HepG2 (cell line): ENCODE data around the gene TMEM135. TPM values are rescaled to one million over a fixed set of nuclear protein-coding genes. Genes with fewer than 3 reads are reported as not detected.

ENCODE experiments used
- FUBP1 ChIP-seq: sonication (generic); formaldehyde crosslinking; IDR thresholded peaks from 2 replicates; pipeline ENCODE4 v1.5.1; 2020; ENCODE audit warnings: missing genetic modification reagents, mild to moderate bottlenecking, borderline replicate concordance
- HOXA7 ChIP-seq: sonication (generic); formaldehyde crosslinking; IDR thresholded peaks from 2 replicates; pipeline ENCODE4 v1.8.1; 2022; ENCODE audit warnings: mild to moderate bottlenecking, missing genetic modification reagents, moderate library complexity
- MNT ChIP-seq: fragments of 450-650 bp; IDR thresholded peaks from 2 replicates; pipeline ENCODE4 v1.6.1; 2016
- NCOA2 ChIP-seq: sonication (generic); formaldehyde crosslinking; IDR thresholded peaks from 2 replicates; pipeline ENCODE4 v1.8.0; 2022; ENCODE audit warnings: inconsistent platforms
- PHF20 ChIP-seq: sonication (generic); formaldehyde crosslinking; IDR thresholded peaks from 2 replicates; pipeline ENCODE4 v1.5.0; 2020; ENCODE audit warnings: mild to moderate bottlenecking, missing genetic modification reagents
- RBFOX2 ChIP-seq: fragments of 200-400 bp; formaldehyde crosslinking; IDR thresholded peaks from 2 replicates; pipeline ENCODE4 v1.6.1; 2017; ENCODE audit warnings: low read depth, mild to moderate bottlenecking, low read length
- SMYD3 ChIP-seq: sonication (generic); formaldehyde crosslinking; IDR thresholded peaks from 2 replicates; pipeline ENCODE4 v1.8.1; 2023; ENCODE audit warnings: mild to moderate bottlenecking, missing genetic modification reagents
- TBX2 ChIP-seq: sonication (generic); formaldehyde crosslinking; IDR thresholded peaks from 2 replicates; pipeline ENCODE4 v1.5.0; 2020; ENCODE audit warnings: missing genetic modification reagents, mild to moderate bottlenecking, borderline replicate concordance
- ZBTB3 ChIP-seq: sonication (generic); formaldehyde crosslinking; IDR thresholded peaks from 2 replicates; pipeline ENCODE4 v1.4.0; 2020; ENCODE audit warnings: low read depth, mild to moderate bottlenecking, moderate library complexity, missing genetic modification reagents, borderline replicate concordance
- ZNF263 ChIP-seq: sonication (generic); formaldehyde crosslinking; IDR thresholded peaks from 2 replicates; pipeline ENCODE4 v1.4.0; 2020; ENCODE audit warnings: missing genetic modification reagents
- ZNF362 ChIP-seq: sonication (generic); formaldehyde crosslinking; IDR thresholded peaks from 2 replicates; pipeline ENCODE4 v1.4.0; 2020; ENCODE audit warnings: missing genetic modification reagents, mild to moderate bottlenecking, borderline replicate concordance
- ZNF512 ChIP-seq: sonication (generic); formaldehyde crosslinking; IDR thresholded peaks from 2 replicates; pipeline ENCODE4 v1.4.0; 2020; ENCODE audit warnings: mild to moderate bottlenecking, missing genetic modification reagents
- ZNF598 ChIP-seq: sonication (generic); formaldehyde crosslinking; IDR thresholded peaks from 2 replicates; pipeline ENCODE4 v1.5.1; 2020; ENCODE audit warnings: mild to moderate bottlenecking, missing genetic modification reagents, borderline replicate concordance
- ZNF775 ChIP-seq: sonication (generic); formaldehyde crosslinking; IDR thresholded peaks from 2 replicates; pipeline ENCODE4 v1.4.0; 2020; ENCODE audit warnings: missing genetic modification reagents, mild to moderate bottlenecking, moderate library complexity, borderline replicate concordance
- polyA plus RNA-seq, 8 experiments: library from polyadenylated mRNA; depleted of rRNA in 3 of 8; stranded (reverse) in 7 of 8; unstranded in 1 of 8; fragments of >200 nt; fragmentation: Illumina TruSeq in 4 of 8; extraction: Trizol in 4 of 8; gene quantifications; 2 replicates each; pipeline versions ENCODE4 v1.2.1 to v1.2.3, GENCODE V29; 2011 to 2016; ENCODE audit warnings: low read depth in 4 of 8, missing spikeins in 1 of 8, mixed read lengths in 1 of 8; ENCODE audit not compliant: insufficient read depth in 1 of 8
- total RNA-seq, 5 experiments: library from RNA; depleted of rRNA; stranded (reverse); fragments of >200 nt; fragmentation: Illumina TruSeq; extraction: Trizol; gene quantifications; 2 replicates each; pipeline ENCODE4 v1.2.3, GENCODE V29; 2016; ENCODE audit warnings: low read depth in 1 of 5
- TF ChIP-seq, protein P1 (sequence below): fragments of 450-650 bp; IDR thresholded peaks from 2 replicates; pipeline ENCODE4 v1.6.1; 2017; ENCODE audit warnings: mild to moderate bottlenecking
- TF ChIP-seq, protein P2 (sequence below): sonication (generic); formaldehyde crosslinking; IDR thresholded peaks from 2 replicates; pipeline ENCODE4 v1.5.0; 2020; ENCODE audit warnings: mild to moderate bottlenecking, missing genetic modification reagents, moderate library complexity

The TMEM135 gene
- total and polyA plus RNA-seq, 2 of the 13 experiments (the other 11 are each of a cell fraction or from before 2014, with no cell fraction given): 36.6 to 88.9 TPM

DNA sequence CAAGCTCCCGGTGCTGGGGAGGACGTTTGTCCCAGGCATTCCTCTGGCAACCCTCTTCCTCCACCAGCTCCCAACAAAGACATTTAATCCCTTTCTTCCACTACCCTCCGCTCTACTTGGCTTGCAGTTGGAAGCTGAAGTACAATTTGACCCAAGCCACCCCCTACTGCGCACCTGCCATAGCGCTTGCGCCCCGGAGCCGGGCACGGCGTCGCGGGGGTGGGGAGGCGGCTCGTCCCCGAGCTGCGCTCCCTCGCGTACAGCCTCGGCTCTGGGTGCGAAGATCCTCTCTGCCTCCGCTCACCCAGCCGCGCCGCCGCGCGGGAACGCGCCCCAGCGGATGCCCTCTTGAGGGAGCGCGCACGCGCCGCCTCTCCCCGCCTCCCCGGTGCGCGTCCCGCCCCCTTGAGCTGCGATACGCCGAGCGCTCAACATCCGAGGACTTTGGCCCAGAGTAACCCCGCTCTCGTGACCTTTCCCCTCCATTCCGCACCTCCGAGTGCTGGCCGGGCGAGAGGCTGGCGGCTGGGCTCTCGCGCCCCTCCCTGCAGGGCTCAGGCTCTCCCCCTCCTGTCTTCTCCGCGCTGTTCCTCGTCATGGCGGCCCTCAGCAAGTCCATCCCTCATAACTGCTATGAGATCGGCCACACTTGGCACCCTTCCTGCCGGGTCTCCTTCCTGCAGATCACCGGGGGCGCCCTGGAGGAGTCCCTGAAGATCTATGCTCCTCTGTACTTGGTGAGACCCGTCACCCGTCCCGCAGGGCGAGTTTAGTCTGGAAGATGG is at the start of gene TMEM135 (continued):
- TF ChIP-seq FUBP1 (peak; percentile 18; the same call in 1 of the 2 replicates), ZNF362 (peak; percentile 69; the same call in 1 of the 2 replicates), NCOA2 (peak; percentile 81), RBFOX2 (peak; percentile 97), ZNF598 (CRISPR knock-in tag) (0 out of 2 replicates have a peak, but pooled peaks have one; percentile 41), HOXA7 (CRISPR knock-in tag) (no peak), ZNF512 (CRISPR knock-in tag) (peak; percentile 29; the same call in 1 of the 2 replicates), PHF20 (CRISPR knock-in tag) (0 out of 2 replicates have a peak, but pooled peaks have one; percentile 33), MNT (no peak), ZNF263 (peak; percentile 77), TBX2 (CRISPR knock-in tag) (peak; percentile 98), ZBTB3 (CRISPR knock-in tag) (peak; percentile 53; the same call in 1 of the 2 replicates), ZNF775 (CRISPR knock-in tag) (no peak), SMYD3 (CRISPR knock-in tag) (0 out of 2 replicates have a peak, but pooled peaks have one; percentile 39)
- TF ChIP-seq, protein P1, sequence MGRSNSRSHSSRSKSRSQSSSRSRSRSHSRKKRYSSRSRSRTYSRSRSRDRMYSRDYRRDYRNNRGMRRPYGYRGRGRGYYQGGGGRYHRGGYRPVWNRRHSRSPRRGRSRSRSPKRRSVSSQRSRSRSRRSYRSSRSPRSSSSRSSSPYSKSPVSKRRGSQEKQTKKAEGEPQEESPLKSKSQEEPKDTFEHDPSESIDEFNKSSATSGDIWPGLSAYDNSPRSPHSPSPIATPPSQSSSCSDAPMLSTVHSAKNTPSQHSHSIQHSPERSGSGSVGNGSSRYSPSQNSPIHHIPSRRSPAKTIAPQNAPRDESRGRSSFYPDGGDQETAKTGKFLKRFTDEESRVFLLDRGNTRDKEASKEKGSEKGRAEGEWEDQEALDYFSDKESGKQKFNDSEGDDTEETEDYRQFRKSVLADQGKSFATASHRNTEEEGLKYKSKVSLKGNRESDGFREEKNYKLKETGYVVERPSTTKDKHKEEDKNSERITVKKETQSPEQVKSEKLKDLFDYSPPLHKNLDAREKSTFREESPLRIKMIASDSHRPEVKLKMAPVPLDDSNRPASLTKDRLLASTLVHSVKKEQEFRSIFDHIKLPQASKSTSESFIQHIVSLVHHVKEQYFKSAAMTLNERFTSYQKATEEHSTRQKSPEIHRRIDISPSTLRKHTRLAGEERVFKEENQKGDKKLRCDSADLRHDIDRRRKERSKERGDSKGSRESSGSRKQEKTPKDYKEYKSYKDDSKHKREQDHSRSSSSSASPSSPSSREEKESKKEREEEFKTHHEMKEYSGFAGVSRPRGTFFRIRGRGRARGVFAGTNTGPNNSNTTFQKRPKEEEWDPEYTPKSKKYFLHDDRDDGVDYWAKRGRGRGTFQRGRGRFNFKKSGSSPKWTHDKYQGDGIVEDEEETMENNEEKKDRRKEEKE: no peak
- TF ChIP-seq, protein P2, sequence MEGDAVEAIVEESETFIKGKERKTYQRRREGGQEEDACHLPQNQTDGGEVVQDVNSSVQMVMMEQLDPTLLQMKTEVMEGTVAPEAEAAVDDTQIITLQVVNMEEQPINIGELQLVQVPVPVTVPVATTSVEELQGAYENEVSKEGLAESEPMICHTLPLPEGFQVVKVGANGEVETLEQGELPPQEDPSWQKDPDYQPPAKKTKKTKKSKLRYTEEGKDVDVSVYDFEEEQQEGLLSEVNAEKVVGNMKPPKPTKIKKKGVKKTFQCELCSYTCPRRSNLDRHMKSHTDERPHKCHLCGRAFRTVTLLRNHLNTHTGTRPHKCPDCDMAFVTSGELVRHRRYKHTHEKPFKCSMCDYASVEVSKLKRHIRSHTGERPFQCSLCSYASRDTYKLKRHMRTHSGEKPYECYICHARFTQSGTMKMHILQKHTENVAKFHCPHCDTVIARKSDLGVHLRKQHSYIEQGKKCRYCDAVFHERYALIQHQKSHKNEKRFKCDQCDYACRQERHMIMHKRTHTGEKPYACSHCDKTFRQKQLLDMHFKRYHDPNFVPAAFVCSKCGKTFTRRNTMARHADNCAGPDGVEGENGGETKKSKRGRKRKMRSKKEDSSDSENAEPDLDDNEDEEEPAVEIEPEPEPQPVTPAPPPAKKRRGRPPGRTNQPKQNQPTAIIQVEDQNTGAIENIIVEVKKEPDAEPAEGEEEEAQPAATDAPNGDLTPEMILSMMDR (CRISPR knock-in tag): peak; percentile 60
